Skeletal muscle cell (primary cell): ENCODE data around the gene DIMT1.
A peak's percentile ranks its signal among the peaks of the same experiment; 100 is the strongest.

ENCODE experiments used
- DNase-seq: peaks from one replicate; pipeline ENCODE4 v3.0.0-alpha.2; 2010; ENCODE audit warnings: low read depth
- H3K4me3 ChIP-seq: 2 replicates; pipeline ENCODE4 v1.5.1; 2011; ENCODE audit warnings: low read depth, mild to moderate bottlenecking, control low read depth, low read length, moderate library complexity

The DIMT1 gene

GRCh38 chr5:62403411-62404250 lies at the start of gene DIMT1:
Gene DIMT1 (minus strand): TSS chr5:62403905. CDS start chr5:62403772, 133 bp downstream.
- peak within 1 kb of the TSS; percentile 90 for H3K4me3 ChIP-seq
- DNase-seq, result peak; percentile 95

DNA sequence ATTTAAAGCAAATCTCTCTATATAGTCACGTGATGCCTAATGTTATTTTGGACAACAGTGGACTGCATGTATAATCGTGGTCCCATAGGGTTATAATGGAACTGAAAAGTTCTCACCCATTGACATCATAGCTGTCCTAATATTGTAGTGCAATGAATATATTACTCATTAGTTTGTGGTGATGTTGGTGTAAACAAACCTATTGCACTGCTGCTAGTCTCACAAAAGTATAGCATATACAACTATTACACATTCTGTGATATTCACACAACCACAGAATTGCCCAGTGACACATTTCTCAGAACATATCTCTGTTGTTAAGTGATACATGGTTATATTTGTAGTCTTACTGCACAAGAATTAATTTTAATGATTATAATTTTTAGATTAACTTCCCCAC lies 46.6 kb upstream of the DIMT1 start:
- no peak overlapping the region for H3K4me3 ChIP-seq
- no peak for DNase-seq

- DNase-seq, result no peak
- no peak overlapping the region for H3K4me3 ChIP-seq
Measured at GRCh38 chr5:62448528-62448927, 44.8 kb upstream of the DIMT1 start.

DNA sequence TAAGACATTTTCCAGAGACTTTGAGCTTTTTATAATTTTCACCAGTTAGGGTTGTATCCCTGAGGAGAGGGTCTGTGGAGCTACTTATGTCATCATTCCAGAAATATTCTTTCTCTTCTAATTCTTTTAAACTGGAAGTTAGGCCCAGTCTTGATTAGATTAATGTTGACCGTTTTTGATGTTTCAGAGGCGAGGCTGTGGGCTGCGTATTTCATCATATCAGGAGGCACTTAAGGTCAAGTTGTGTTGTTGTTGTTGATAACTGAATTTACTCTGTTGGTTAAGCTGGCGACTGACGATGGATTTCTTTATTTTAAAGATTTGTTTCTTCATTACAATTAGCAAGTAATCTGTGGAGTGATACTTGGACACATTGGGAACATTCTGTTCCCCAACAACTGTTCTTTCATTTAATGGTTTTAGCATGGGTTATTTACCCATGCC lies 28.9 kb upstream of the DIMT1 start:
- DNase-seq, result no peak
- no peak overlapping the region for H3K4me3 ChIP-seq

DNA sequence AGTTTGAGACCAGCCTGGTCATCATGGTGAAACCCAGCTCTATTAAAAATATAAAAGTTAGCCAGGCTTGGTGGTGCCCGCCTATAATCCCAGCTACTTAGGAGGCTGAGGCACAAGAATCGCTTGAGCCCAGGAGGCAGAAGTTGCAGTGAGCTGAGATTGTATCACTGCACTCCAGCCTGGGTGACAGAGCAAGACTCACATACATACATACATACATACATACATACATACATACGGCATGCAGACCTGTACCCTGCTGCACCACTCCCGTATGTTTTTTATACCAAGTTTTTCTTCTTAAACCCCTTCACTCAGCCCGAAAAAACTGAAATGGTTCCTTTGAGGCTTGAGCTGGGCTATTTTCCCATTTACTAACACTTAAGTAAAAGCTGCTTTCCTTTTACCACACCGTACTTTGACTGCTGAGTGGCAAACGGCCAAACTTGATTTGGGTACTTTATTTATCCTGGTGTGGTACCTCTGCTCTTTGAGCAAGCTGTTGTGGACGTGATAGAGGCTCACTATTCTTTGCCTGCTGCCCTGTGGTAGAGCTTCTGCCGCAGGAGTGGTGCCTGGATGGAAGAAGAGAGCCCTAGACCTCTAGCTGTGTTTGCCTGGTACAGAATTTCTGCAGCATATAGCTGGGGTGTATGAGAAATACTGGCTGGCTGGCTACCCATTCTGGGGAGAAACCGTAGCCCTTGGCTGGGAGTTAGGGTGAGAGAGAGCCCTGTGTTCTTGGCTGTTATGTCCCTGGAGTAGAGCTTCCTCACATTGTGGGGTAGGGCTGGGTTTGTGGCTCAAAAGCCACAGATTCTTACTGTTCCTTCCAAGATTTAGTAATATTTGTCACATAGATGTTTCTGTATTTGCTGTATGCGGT lies 28.3 kb upstream of the DIMT1 start:
- no peak for DNase-seq
- H3K4me3 ChIP-seq, result no peak overlapping the region

DNA sequence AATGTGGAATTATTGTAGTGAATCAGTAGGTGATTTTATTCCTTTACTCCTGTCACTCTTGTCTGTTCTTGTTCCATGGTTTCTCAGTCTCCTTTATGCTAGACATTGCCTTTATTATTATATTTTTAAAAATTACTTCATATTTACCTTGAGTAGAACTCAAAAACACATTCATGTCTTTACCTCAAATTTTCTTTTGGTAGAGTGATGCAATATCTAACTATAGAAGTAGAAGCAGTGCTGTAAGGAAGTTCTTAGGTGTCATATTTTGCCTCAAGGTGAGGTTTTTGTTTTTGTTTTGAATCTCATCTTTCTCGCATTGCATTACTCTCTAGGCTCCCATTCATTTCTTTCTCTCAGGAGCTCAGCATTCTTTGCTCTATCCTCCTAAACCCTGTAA lies 21.1 kb upstream of the DIMT1 start:
- no peak for DNase-seq
- H3K4me3 ChIP-seq, result no peak overlapping the region

DNA sequence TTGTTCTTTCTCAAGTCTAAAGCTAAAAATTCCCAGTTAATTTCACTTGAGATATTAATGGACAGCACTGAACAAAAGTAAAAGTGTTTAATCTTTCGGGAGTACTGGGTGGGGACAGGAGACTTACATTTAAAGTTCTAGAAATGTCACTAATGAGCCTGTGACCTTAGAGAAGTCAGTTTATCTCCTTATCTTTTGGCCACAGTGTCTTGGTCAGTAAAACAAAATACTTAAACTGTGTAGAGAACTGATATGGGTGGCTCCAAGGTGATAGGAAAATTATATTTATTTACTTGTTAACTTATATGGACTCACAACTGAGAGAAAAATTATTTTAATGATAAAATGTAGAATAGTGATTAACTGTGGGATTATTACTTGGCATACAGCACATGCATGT lies 17.7 kb upstream of the DIMT1 start:
- DNase-seq, result no peak
- H3K4me3 ChIP-seq, result no peak overlapping the region

GRCh38 chr5:62419609-62420008 lies 15.9 kb upstream of the DIMT1 start:
- no peak for DNase-seq
- no peak overlapping the region for H3K4me3 ChIP-seq

GRCh38 chr5:62418462-62419076 lies 14.9 kb upstream of the DIMT1 start:
- DNase-seq, result no peak
- H3K4me3 ChIP-seq, result no peak overlapping the region

- peak overlapping the region; percentile 87 for H3K4me3 ChIP-seq
- no peak for DNase-seq
Measured at GRCh38 chr5:62413711-62414110, 10.0 kb upstream of the DIMT1 start.

DNA sequence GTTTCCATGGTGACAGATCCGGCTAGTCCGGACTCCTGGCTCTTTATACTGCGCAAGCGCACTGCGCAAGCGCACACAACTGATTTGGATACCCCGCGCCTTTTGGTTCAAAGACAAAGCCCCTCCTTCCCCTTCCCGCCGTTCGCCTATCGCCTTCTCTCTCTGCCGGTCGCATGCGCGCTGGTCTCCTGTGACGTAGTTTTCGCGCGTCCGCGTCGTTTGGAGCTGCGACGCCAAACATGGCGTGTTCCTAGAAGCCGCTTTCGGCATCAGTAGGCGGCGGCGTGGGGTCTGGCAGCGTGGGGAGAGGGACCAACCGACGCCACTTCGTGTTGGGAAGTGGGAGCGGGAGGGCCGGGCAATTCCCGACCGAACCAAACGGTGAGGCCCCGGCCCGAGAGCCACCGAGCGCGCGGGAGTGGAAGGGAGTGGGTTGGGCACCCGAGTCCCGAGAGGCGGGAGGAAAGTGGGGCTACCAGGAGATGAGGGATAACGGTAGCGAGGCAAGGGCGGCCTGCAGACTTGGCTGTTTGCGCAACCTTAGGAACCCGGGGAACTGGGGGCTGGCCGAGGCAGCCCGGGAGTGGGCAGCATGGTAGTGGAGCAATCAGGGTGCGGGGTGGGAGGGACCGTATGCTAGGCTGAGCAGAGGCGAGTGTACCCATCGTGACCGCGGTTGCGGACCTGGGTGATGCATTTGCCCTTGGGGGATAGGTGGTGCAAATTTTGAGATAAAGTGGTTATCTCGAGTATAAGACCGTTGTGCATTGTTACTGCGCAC lies 9.0 kb upstream of the DIMT1 start, which contains the start of gene IPO11:
TSS of gene IPO11 (plus strand) at position 215 of the 781 bp plus-strand sequence. CDS start 24,517 bp downstream, outside the sequence.
- H3K4me3 ChIP-seq, result peak within 1 kb of the TSS; percentile 87
- DNase-seq, result peak; percentile 94

- no peak for DNase-seq
- H3K4me3 ChIP-seq, result no peak overlapping the region
Measured at GRCh38 chr5:62395210-62395950, 8.3 kb downstream of the DIMT1 start.

DNA sequence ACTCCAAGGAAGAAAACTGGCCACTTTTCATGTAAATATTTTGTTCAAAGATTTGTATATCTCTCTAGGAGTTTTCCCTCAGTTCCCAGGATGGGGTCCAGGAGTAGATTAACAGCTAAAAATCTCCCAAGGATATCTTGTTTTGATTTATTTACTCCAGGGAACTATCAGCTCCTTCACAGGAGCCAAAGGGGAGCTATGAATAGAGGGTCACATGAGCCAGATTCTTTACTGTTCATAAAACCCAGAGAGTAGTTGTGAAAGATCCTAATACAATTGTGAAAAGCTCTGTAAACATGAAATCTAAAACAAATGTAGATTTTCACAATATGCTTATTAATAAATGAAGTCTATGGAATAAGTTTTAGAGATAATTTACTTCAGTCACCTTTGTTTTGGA lies 16.9 kb downstream of the DIMT1 start:
- H3K4me3 ChIP-seq, result no peak overlapping the region
- DNase-seq, result no peak

DNA sequence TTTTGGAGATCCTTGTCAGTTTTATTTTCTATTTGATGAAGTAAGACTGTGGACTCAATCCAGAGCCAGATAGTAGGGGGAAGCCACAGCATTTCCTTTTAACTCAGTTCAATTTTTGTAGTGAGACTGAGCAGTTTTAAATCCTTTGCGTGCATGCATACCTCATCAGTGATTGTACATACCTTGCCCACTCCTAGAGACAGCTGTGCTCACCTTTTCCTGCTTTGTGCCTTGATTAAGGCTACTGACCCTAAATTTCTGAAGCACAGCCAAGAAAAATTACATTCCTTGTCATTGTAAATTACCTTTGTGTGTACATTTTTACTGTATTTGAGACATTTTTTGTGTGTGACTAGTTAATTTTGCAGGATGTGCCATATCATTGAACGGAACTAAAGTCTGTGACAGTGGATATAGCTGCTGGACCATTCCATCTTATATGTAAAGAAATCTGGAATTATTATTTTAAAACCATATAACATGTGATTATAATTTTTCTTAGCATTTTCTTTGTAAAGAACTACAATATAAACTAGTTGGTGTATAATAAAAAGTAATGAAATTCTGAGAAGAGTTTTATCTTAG lies 17.8 kb downstream of the DIMT1 start:
- DNase-seq, result no peak
- no peak overlapping the region for H3K4me3 ChIP-seq

- no peak for DNase-seq
- no peak overlapping the region for H3K4me3 ChIP-seq
Measured at GRCh38 chr5:62385131-62385530, 18.6 kb downstream of the DIMT1 start.

DNA sequence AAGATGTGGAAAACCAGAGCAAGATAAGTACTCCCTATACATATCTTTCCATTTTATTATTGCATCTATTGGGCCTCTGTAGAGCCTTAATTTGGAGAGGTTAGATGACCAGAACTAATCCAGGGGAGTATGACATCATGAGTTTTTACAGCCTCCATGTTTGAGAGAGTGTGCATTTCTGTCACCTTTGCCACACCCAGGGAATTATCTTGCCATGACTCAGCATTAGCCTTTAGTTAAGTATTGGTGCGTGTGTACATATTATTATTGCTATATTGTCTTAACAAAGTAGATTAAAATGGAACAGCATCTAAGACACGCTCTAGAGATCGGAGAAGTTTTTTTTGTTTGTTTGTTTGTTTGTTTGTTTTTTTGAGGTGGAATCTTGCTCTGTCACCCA lies 27.6 kb downstream of the DIMT1 start:
- no peak overlapping the region for H3K4me3 ChIP-seq
- no peak for DNase-seq

- no peak overlapping the region for H3K4me3 ChIP-seq
Measured at GRCh38 chr5:62375627-62376026, 28.1 kb downstream of the DIMT1 start.

DNA sequence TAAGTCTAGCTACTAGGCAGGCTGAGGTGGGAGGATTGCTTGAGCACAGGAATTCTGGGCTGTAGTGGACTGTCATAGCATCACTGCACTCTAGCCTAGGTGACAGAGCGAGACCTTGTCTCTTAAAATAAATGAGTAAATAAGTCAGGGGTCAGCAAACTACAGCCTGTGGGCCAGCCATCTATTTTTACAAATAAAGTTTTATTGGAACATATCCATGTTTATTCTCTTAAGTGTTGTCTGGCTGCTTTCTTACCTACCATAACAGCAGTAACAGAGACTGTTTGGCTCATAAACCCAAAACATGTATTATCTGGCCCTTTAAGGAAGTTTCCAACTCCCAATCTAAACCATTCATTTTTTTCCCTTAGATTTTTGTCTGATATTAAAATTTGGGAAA lies 29.6 kb downstream of the DIMT1 start:
- DNase-seq, result no peak
- H3K4me3 ChIP-seq, result no peak overlapping the region

More at GRCh38 chr5:62375627-62376026, 28.1 kb downstream of the DIMT1 start:
- no peak for DNase-seq
